HG02870 (cell line): ENCODE measurements around the gene FRMD7.

Experiments used
- ATAC-seq: cut with Tn5 transposase; IDR thresholded peaks from one replicate; pipeline ENCODE4 v1.9.1; 2021; ENCODE audit warnings: mild to moderate bottlenecking, moderate library complexity; ENCODE audit not compliant: unreplicated experiment

FRMD7 gene

DNA sequence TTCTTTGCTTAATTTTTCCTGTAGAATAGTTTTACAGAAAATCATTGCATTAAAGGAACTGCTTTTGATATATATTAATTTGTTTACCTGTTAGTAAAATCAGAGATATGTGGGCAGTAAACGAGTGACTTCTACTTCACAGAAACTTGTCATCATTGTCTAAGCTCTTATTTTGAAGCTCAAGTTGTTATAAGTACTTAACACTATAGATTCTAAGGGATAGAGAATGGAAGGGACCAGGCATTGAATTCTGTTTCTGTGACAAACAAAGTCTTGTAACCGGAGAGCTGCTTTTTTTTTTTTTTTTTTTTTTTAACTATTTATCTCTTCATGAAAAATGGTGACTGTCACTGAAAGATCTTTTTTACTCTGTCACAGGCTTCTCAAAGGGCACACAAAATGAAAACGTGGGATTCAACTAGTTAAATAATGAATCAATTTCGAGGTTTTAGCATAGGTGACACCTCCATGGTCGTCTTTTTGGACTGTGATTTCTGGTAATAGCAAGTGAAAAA, 90.3 kb downstream of the FRMD7 start:
- ATAC-seq: no peak

DNA sequence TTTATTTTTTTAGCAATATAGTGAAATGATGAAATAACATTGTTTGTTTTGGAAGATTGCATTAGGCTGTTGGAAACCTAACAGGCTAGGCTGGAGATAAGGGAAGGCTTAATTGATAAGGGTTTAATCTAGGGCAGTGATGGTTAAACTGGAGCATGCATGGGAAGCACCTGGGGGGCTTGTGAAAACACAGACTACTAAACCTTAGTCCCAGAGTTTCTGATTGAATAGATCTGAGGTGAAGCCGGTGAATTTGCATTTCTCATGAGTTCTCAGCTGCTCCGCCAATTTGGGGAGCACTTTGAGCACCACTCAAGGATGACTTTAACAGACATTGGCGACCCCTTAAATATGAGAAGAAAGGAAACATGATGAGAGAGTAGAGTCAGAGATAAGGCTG, 93.2 kb downstream of the FRMD7 start:
- ATAC-seq: peak; percentile 52

DNA sequence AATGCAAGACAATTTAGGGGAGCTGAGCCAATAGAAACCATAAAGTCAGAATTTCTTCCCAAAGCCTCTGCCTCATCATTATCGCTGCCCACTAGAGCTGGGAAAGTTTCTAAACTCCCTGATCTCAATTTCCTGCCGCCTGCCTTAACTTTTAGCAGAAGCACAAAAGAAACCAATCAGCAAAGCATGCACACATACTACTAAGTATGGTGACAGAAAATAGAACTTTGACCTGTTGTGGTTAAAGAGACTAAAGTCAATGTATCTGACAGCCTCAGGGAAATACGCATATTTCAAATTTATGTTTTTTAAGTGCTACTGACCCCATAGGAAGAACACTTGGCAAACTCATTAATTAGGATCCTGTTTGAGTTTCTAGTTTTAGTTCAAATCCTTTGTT, 94.7 kb downstream of the FRMD7 start:
- ATAC-seq: peak; percentile 59

DNA sequence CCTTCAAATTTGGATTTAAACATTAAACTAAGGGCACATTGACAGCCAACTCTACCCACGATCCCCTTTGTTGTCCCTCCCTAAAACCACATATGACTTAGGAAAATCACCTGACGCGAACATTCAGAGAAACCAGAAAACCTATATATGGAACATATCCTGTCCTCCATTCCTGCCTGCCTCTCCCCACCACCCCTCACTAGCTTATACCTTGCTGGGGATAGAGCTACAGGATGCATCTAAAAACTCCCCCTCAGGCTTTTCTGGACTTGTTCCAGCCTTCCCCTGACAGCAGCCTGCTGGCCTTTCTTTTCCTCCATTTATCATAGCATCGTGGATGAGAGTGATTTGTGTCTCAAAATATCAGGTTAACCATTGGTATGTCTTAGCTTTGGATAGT, 96.0 kb downstream of the FRMD7 start:
- ATAC-seq: no peak

DNA sequence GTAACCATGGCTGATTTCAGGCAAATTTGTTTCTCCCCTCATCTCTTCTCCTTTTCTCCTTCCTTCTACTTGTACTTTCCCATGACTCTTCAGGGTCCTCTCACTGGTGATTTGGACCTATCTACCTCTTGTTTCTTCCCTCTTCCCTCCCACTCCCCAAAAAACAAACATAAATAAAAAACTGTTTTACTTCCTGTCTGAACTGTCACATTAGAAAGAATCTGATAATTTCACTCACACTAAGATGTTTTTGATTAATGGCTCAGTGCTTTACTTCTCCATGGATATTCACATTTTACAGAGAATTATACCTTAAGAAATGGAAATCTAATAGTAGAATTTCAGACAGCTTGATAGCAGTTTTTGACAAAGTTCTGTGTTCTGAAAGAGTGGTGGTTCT, 97.6 kb downstream of the FRMD7 start:
- no peak for ATAC-seq
